Measurements from ENCODE around the gene APOM. TPM values are rescaled to one million over a fixed set of nuclear protein-coding genes. Genes with fewer than 3 reads are reported as not detected.

The APOM gene
- total and polyA plus RNA-seq, 2 of the 4 experiments (the other 2 are of a cell fraction): 1.4 to 3.8 TPM

DNA sequence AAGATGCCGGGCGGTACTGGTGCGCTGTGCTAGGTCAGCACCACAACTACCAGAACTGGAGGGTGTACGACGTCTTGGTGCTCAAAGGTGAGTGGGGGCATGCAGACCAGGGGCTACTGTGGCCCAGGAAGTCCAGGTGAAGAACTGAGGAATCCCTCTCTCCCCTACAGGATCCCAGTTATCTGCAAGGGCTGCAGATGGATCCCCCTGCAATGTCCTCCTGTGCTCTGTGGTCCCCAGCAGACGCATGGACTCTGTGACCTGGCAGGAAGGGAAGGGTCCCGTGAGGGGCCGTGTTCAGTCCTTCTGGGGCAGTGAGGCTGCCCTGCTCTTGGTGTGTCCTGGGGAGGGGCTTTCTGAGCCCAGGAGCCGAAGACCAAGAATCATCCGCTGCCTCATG is 52.0 kb downstream of the APOM start:
- TF ChIP-seq NFE2L2 (IDR thresholded peaks at IDR 0.05; ENCODE audit: low read depth, low read length) (no peak), RCOR1 (IDR thresholded peaks at IDR 0.05; ENCODE audit: insufficient replicate concordance, low read length) (no peak), CHD1 (IDR thresholded peaks at IDR 0.05; ENCODE audit: low read depth, low read length) (no peak), RFX5 (IDR thresholded peaks at IDR 0.05; ENCODE audit: low read depth, low read length) (no peak), MXI1 (IDR thresholded peaks at IDR 0.05; ENCODE audit: borderline replicate concordance, low read depth, low read length) (no peak)
- dilution Hi-C loops (cut with HindIII; ENCODE audit: low sequenced_read_pairs, unreplicated experiment): no loop called here
- no TSS peak for BruUV-seq (replicated peaks)

More for the DNA sequence above, 52.0 kb downstream of the APOM start:
- no peak overlapping the region for H2AK9ac ChIP-seq (replicated peaks; ENCODE audit: low read depth, low read length, poor library complexity)
- no peak overlapping the region for H3K23ac ChIP-seq (ENCODE audit: low read depth, low read length)
- H3K4me3 ChIP-seq (ENCODE audit: insufficient read depth, low read depth, low read length): no peak overlapping the region
- H2BK20ac ChIP-seq (ENCODE audit: low read depth, low read length): no peak overlapping the region
- ATAC-seq (ENCODE audit: low read depth) (no peak), DNase-seq (no peak)
- H3K27ac ChIP-seq (ENCODE audit: insufficient read depth, low read length): no peak overlapping the region
- H3K9ac ChIP-seq (ENCODE audit: low read depth, low read length): no peak overlapping the region
- POLR2A ChIA-PET (ENCODE audit: unreplicated experiment): no interaction called here
- no peak overlapping the region for H3K4me2 ChIP-seq (ENCODE audit: low read depth, low read length)
- H3K9me3 ChIP-seq (ENCODE audit: control insufficient read depth, insufficient read depth, low read length): no peaks in the 10 kb centered on the region
- no peak overlapping the region for H4K8ac ChIP-seq (ENCODE audit: low read depth in 2 of 2, low read length in 2 of 2)
- intact Hi-C loops (cut with micrococcal nuclease) (no loop called here), in situ Hi-C loops (cut with MboI; ENCODE audit: low sequenced_read_pairs) (no loop called here)
- no peak overlapping the region for H2AK5ac ChIP-seq (ENCODE audit: low read depth, low read length)
- no peak overlapping the region for H2BK120ac ChIP-seq (ENCODE audit: low read depth, low read length)
- H3K18ac ChIP-seq (ENCODE audit: low read depth, low read length): no peak overlapping the region
- H3K36me3 ChIP-seq (ENCODE audit: control insufficient read depth, insufficient read depth, low read length): no peaks in the 10 kb centered on the region
- H3K27me3 ChIP-seq (ENCODE audit: control insufficient read depth, insufficient read depth, low read length): peaks cover 14% of the 10 kb centered on the region; the same call in 1 of the 2 replicates
- H2AFZ ChIP-seq (replicated peaks; ENCODE audit: low read length, poor library complexity): no peak overlapping the region
- no peak overlapping the region for H4K91ac ChIP-seq (ENCODE audit: insufficient read depth, low read depth, low read length)
- H3K14ac ChIP-seq (replicated peaks; ENCODE audit: low read depth, low read length): no peak overlapping the region
- no peaks in the 10 kb centered on the region for H3K9me1 ChIP-seq (ENCODE audit: insufficient read depth, low read length)
- H2BK15ac ChIP-seq (ENCODE audit: low read depth, low read length): no peak overlapping the region
- peaks cover 0 to 2% of the 10 kb centered on the region in 2 experiments; a peak in 1 of 4 replicates for H3K79me1 ChIP-seq (ENCODE audit: low read depth in 1 of 2, low read length in 2 of 2)
- no peak overlapping the region for H4K5ac ChIP-seq (ENCODE audit: low read depth, low read length)
- no peak overlapping the region for H3K4ac ChIP-seq (ENCODE audit: low read depth, low read length)
- CTCF ChIA-PET: no interaction called here
- no peaks in the 10 kb centered on the region for H3K4me1 ChIP-seq (ENCODE audit: control insufficient read depth, insufficient read depth, low read length)
- H3K56ac ChIP-seq (ENCODE audit: extremely low read depth, insufficient read depth, low read length): no peak overlapping the region
- no peak overlapping the region for H2BK5ac ChIP-seq (ENCODE audit: low read depth, low read length, poor library complexity, severe bottlenecking)
- H4K20me1 ChIP-seq (ENCODE audit: insufficient read depth, low read length): no peaks in the 10 kb centered on the region; the same call in 1 of the 2 replicates
- WGBS, 2 experiments (ENCODE audit: extremely low coverage in 2 of 2, insufficient read length in 1 of 2): 100% methylated on average over 2 of the region's 10 CpGs; no CpG with 5 or more reads in 1 of the 2 experiments

Small RNA genes within 50 kb of the gene (microRNA-seq; reads per million reads assigned to microRNA genes)
- 0.37 to 1.0 reads per million in 2 experiments for gene MIR4646 (ENCODE audit: insufficient read depth in 1 of 2, insufficient read length in 1 of 2, unreplicated experiment in 1 of 2)
- gene MIR6832 (ENCODE audit: insufficient read depth in 1 of 2, insufficient read length in 1 of 2, unreplicated experiment in 1 of 2): 0 to 0.37 reads per million in 2 experiments
- gene RF00019 (ENCODE audit: insufficient read depth, insufficient read length): not detected
- 4.1 reads per million for gene SNORA38 (ENCODE audit: insufficient read depth, insufficient read length)
- not detected for gene UQCRHP1 (ENCODE audit: insufficient read depth, insufficient read length)

Small RNA genes within 50 kb of the gene (small RNA-seq; reads per million reads assigned to genes)
- gene MIR4646: 0 reads per million in 5 experiments
- 0 to 0.76 (median 0) reads per million in 5 experiments for gene MIR6832
- 0 reads per million in 5 experiments for gene RF00019
- gene SNORA38: 6.6 to 379 (median 25.4) reads per million in 5 experiments
- 0 reads per million in 5 experiments for gene UQCRHP1

Other genes with a start within 250 kb of the APOM start
Only the 30 nearest of the 37 such genes appear.
- 11.1 and 11.7 TPM in 2 replicates for gene MICB, start 157.7 kb upstream of the APOM start, total RNA-seq (2012; rRNA removed)
- 9.6 and 9.9 TPM in 2 replicates for gene MICB, start 157.7 kb upstream of the APOM start, polyA plus RNA-seq (2012; rRNA removed)
- not detected in 2 replicates for gene MCCD1, start 126.9 kb upstream of the APOM start, total RNA-seq (2012; rRNA removed)
- gene MCCD1, start 126.9 kb upstream of the APOM start, polyA plus RNA-seq (2012; rRNA removed): not detected in 2 replicates
- gene DDX39B, start 113.9 kb upstream of the APOM start, total RNA-seq (2012; rRNA removed): 640 and 796 TPM in 2 replicates
- gene DDX39B, start 113.9 kb upstream of the APOM start, polyA plus RNA-seq (2012; rRNA removed): 371 and 477 TPM in 2 replicates
- gene ATP6V1G2, start 109.3 kb upstream of the APOM start, total RNA-seq (2012; rRNA removed): 1.4 and 3.1 TPM in 2 replicates
- 4.8 and 6.5 TPM in 2 replicates for gene ATP6V1G2, start 109.3 kb upstream of the APOM start, polyA plus RNA-seq (2012; rRNA removed)
- 10.0 and 10.8 TPM in 2 replicates for gene NFKBIL1, start 108.3 kb upstream of the APOM start, total RNA-seq (2012; rRNA removed)
- gene NFKBIL1, start 108.3 kb upstream of the APOM start, polyA plus RNA-seq (2012; rRNA removed): 7.8 and 9.5 TPM in 2 replicates
- gene LTA, start 83.6 kb upstream of the APOM start, total RNA-seq (2012; rRNA removed): not detected in 2 replicates
- not detected in 2 replicates for gene LTA, start 83.6 kb upstream of the APOM start, polyA plus RNA-seq (2012; rRNA removed)
- not detected in 2 replicates for gene TNF, start 80.3 kb upstream of the APOM start, total RNA-seq (2012; rRNA removed)
- gene TNF, start 80.3 kb upstream of the APOM start, polyA plus RNA-seq (2012; rRNA removed): not detected in 2 replicates
- not detected in 2 replicates for gene LTB, start 73.5 kb upstream of the APOM start, total RNA-seq (2012; rRNA removed)
- gene LTB, start 73.5 kb upstream of the APOM start, polyA plus RNA-seq (2012; rRNA removed): not detected in 2 replicates
- not detected in 2 replicates for gene LST1, start 69.6 kb upstream of the APOM start, total RNA-seq (2012; rRNA removed)
- gene LST1, start 69.6 kb upstream of the APOM start, polyA plus RNA-seq (2012; rRNA removed): not detected in 2 replicates
- gene NCR3, start 62.9 kb upstream of the APOM start, total RNA-seq (2012; rRNA removed): not detected in 2 replicates
- gene NCR3, start 62.9 kb upstream of the APOM start, polyA plus RNA-seq (2012; rRNA removed): not detected in 2 replicates
- not detected in 2 replicates for gene AIF1, start 40.7 kb upstream of the APOM start, total RNA-seq (2012; rRNA removed)
- gene AIF1, start 40.7 kb upstream of the APOM start, polyA plus RNA-seq (2012; rRNA removed): not detected in 2 replicates
- gene PRRC2A, start 35.2 kb upstream of the APOM start, total RNA-seq (2012; rRNA removed): 7.7 and 8.1 TPM in 2 replicates
- gene PRRC2A, start 35.2 kb upstream of the APOM start, polyA plus RNA-seq (2012; rRNA removed): 88.6 and 101 TPM in 2 replicates
- gene BAG6, start 3.2 kb upstream of the APOM start, total RNA-seq (2012; rRNA removed): 40.7 and 41.4 TPM in 2 replicates
- 134 and 151 TPM in 2 replicates for gene BAG6, start 3.2 kb upstream of the APOM start, polyA plus RNA-seq (2012; rRNA removed)
- 13.1 and 14.2 TPM in 2 replicates for gene C6orf47, start 4.9 kb downstream of the APOM start, total RNA-seq (2012; rRNA removed)
- 8.9 and 9.0 TPM in 2 replicates for gene C6orf47, start 4.9 kb downstream of the APOM start, polyA plus RNA-seq (2012; rRNA removed)
- 6.1 and 7.2 TPM in 2 replicates for gene GPANK1, start 9.1 kb downstream of the APOM start, total RNA-seq (2012; rRNA removed)
- 13.8 and 16.7 TPM in 2 replicates for gene GPANK1, start 9.1 kb downstream of the APOM start, polyA plus RNA-seq (2012; rRNA removed)
- gene CSNK2B, start 10.2 kb downstream of the APOM start, total RNA-seq (2012; rRNA removed): 218 and 240 TPM in 2 replicates
- 178 and 194 TPM in 2 replicates for gene CSNK2B, start 10.2 kb downstream of the APOM start, polyA plus RNA-seq (2012; rRNA removed)
- gene LY6G5B, start 14.1 kb downstream of the APOM start, total RNA-seq (2012; rRNA removed): 1.9 and 2.2 TPM in 2 replicates
- gene LY6G5B, start 14.1 kb downstream of the APOM start, polyA plus RNA-seq (2012; rRNA removed): 10.2 and 13.6 TPM in 2 replicates
- gene LY6G5C, start 25.2 kb downstream of the APOM start, total RNA-seq (2012; rRNA removed): 0.18 TPM in 1 of 2 replicates, not detected in the other
- gene LY6G5C, start 25.2 kb downstream of the APOM start, polyA plus RNA-seq (2012; rRNA removed): 2.0 and 2.1 TPM in 2 replicates
- gene ABHD16A, start 47.4 kb downstream of the APOM start, total RNA-seq (2012; rRNA removed): 30.3 and 35.1 TPM in 2 replicates
- gene ABHD16A, start 47.4 kb downstream of the APOM start, polyA plus RNA-seq (2012; rRNA removed): 31.5 and 34.6 TPM in 2 replicates
- not detected in 2 replicates for gene LY6G6F, start 51.0 kb downstream of the APOM start, total RNA-seq (2012; rRNA removed)
- not detected in 2 replicates for gene LY6G6F, start 51.0 kb downstream of the APOM start, polyA plus RNA-seq (2012; rRNA removed)
- gene LY6G6D, start 59.5 kb downstream of the APOM start, total RNA-seq (2012; rRNA removed): not detected in 2 replicates
- gene LY6G6D, start 59.5 kb downstream of the APOM start, polyA plus RNA-seq (2012; rRNA removed): not detected in 2 replicates
- gene LY6G6C, start 65.9 kb downstream of the APOM start, total RNA-seq (2012; rRNA removed): not detected in 2 replicates
- not detected in 2 replicates for gene LY6G6C, start 65.9 kb downstream of the APOM start, polyA plus RNA-seq (2012; rRNA removed)
- not detected in 2 replicates for gene MPIG6B, start 67.5 kb downstream of the APOM start, total RNA-seq (2012; rRNA removed)
- gene MPIG6B, start 67.5 kb downstream of the APOM start, polyA plus RNA-seq (2012; rRNA removed): not detected in 2 replicates
- gene DDAH2, start 73.4 kb downstream of the APOM start, total RNA-seq (2012; rRNA removed): 40.0 and 40.7 TPM in 2 replicates
- gene DDAH2, start 73.4 kb downstream of the APOM start, polyA plus RNA-seq (2012; rRNA removed): 57.9 and 58.4 TPM in 2 replicates
- gene CLIC1, start 80.6 kb downstream of the APOM start, total RNA-seq (2012; rRNA removed): 992 and 1,185 TPM in 2 replicates
- gene CLIC1, start 80.6 kb downstream of the APOM start, polyA plus RNA-seq (2012; rRNA removed): 692 and 706 TPM in 2 replicates
- gene MSH5, start 84.1 kb downstream of the APOM start, total RNA-seq (2012; rRNA removed): 4.7 and 5.6 TPM in 2 replicates
- gene MSH5, start 84.1 kb downstream of the APOM start, polyA plus RNA-seq (2012; rRNA removed): 14.5 and 15.7 TPM in 2 replicates
- not detected in 2 replicates for gene SAPCD1, start 106.8 kb downstream of the APOM start, total RNA-seq (2012; rRNA removed)
- 2.2 and 2.3 TPM in 2 replicates for gene SAPCD1, start 106.8 kb downstream of the APOM start, polyA plus RNA-seq (2012; rRNA removed)
- under 0.01 and 0.28 TPM in 2 replicates for gene VWA7, start 121.4 kb downstream of the APOM start, total RNA-seq (2012; rRNA removed)
- 1.0 and 1.4 TPM in 2 replicates for gene VWA7, start 121.4 kb downstream of the APOM start, polyA plus RNA-seq (2012; rRNA removed)
- 32.2 and 41.2 TPM in 2 replicates for gene VARS1, start 139.9 kb downstream of the APOM start, total RNA-seq (2012; rRNA removed)
- 39.6 and 42.0 TPM in 2 replicates for gene VARS1, start 139.9 kb downstream of the APOM start, polyA plus RNA-seq (2012; rRNA removed)
- gene LSM2, start 151.1 kb downstream of the APOM start, total RNA-seq (2012; rRNA removed): 48.0 and 56.3 TPM in 2 replicates
- gene LSM2, start 151.1 kb downstream of the APOM start, polyA plus RNA-seq (2012; rRNA removed): 55.0 and 61.0 TPM in 2 replicates

Measured in IMR-90 (cell line).